GM06990 (cell line): ENCODE data around the gene OR5I1.

Source experiments
- DNase-seq: peaks from one replicate; pipeline ENCODE4 v3.0.0-alpha.2; 2011; ENCODE audit not compliant: insufficient read length; ENCODE audit errors: extremely low read depth
- H3K27me3 ChIP-seq: replicated peaks from 2 replicates; pipeline ENCODE4 v1.6.0; 2011; ENCODE audit warnings: low read length; ENCODE audit not compliant: control insufficient read depth, insufficient read depth
- H3K36me3 ChIP-seq: 2 replicates; pipeline ENCODE4 v1.5.1; 2011; ENCODE audit warnings: low read length; ENCODE audit not compliant: control insufficient read depth, insufficient read depth
- H3K4me3 ChIP-seq: replicated peaks from 2 replicates; pipeline ENCODE4 v1.5.1; 2011; ENCODE audit warnings: low read depth, mild to moderate bottlenecking, control low read depth, low read length
- TF ChIP-seq, protein P1 (sequence below): IDR thresholded peaks from 2 replicates; pipeline ENCODE4 v1.5.1; 2011; ENCODE audit warnings: low read length, control low read depth, mild to moderate bottlenecking, inconsistent platforms; ENCODE audit not compliant: insufficient read depth, poor library complexity, severe bottlenecking

Gene OR5I1

DNA sequence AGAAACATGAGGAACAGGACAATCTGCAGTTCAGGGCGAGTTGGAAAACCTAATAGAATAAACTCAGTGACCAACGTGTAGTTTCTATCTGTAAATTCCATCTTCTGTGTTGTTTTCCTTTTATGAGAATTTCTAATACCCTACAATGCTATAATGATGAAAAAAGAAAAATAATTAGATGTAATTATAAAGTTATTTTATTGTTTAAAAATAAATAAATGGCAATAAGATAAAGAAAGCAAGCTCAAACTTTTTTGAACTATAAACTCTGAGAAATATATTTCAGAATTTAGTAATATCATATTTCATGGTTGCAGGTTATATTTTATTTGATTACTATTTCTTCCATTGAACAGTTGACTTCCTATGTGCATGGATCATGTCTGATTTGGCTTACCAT, at the start of gene OR5I1:
Gene OR5I1 (minus strand): TSS at position 101 of the 400 bp plus-strand sequence. CDS start 0 bp downstream, at position 101.
- H3K36me3 ChIP-seq = no peaks in the 10 kb centered on the region
- TF ChIP-seq, protein P1, sequence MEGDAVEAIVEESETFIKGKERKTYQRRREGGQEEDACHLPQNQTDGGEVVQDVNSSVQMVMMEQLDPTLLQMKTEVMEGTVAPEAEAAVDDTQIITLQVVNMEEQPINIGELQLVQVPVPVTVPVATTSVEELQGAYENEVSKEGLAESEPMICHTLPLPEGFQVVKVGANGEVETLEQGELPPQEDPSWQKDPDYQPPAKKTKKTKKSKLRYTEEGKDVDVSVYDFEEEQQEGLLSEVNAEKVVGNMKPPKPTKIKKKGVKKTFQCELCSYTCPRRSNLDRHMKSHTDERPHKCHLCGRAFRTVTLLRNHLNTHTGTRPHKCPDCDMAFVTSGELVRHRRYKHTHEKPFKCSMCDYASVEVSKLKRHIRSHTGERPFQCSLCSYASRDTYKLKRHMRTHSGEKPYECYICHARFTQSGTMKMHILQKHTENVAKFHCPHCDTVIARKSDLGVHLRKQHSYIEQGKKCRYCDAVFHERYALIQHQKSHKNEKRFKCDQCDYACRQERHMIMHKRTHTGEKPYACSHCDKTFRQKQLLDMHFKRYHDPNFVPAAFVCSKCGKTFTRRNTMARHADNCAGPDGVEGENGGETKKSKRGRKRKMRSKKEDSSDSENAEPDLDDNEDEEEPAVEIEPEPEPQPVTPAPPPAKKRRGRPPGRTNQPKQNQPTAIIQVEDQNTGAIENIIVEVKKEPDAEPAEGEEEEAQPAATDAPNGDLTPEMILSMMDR = no peak
- H3K4me3 ChIP-seq = no peak within 1 kb of the TSS
- DNase-seq = no peak
- H3K27me3 ChIP-seq = no peaks in the 10 kb centered on the region

DNA sequence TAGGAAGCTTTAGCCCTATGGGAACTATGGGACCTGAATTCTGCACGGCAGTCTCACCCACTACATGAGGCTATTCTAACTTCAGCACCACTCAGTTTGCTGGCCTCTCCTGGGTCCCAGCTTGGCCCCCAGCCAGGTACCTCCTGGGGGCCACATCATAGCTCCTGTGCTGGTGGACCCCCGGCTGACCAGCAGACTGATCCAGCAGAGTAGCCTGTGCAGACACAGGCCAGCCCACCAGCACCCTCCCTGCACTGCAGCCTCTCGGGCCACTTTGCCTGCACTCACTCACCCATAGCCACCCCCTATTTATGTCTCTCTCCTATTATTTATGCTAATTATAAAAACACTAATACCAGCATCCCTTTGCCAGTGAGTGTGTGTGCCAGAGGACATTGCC, 34.7 kb upstream of the OR5I1 start:
- TF ChIP-seq, protein P1 = no peak
- Histone ChIP-seq H3K36me3 (no peaks in the 10 kb centered on the region), H3K27me3 (no peaks in the 10 kb centered on the region), H3K4me3 (no peak overlapping the region)
- DNase-seq = no peak

DNA sequence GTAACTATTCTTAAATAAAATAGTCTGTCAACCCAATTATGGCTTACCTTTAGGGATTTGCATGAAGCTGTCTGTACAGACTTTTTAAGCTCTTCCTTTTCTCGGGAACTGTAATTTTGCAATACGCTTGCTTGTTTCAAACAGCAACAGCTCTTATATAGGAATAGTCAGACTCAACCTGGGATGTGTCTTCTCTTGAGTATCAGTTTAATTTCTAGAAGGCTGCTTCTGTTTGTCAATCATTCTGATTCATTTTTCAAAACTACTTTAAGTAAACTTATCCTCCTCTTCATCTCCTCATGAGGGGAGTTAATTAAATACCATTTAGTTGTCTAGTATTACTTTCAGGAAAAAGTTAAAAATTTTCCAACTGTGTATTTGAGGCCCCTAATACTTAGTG, 33.6 kb upstream of the OR5I1 start, which contains the start of gene OR10AG1:
Gene OR10AG1 (minus strand): TSS at position 101 of the 400 bp plus-strand sequence. CDS start 38 bp downstream, at position 63.
- DNase-seq = no peak
- Histone ChIP-seq H3K4me3 (no peak within 1 kb of the TSS), H3K27me3 (no peaks in the 10 kb centered on the region), H3K36me3 (no peaks in the 10 kb centered on the region)
- TF ChIP-seq, protein P1 = no peak

DNA sequence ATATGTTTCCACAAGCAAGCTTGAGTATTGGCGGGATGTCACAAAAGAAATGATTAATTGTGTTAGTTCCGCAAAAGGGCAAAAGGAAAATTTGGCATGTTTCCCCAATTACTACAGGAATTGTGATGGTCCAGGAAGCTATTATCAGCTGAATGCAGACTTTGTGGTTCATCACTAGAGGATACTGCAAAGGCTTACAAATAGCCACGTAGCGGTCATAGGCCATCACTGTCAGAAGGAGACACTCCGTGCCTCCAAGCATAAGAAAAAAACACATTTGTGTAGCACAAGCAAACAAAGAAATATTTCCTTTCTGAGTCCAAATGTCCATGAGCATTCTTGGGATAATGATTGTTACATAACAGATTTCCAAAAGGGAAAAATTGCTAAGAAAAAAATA, 31.7 kb upstream of the OR5I1 start:
- no peaks in the 10 kb centered on the region for H3K27me3 ChIP-seq
- no peaks in the 10 kb centered on the region for H3K36me3 ChIP-seq
- TF ChIP-seq, protein P1 = no peak
- no peak overlapping the region for H3K4me3 ChIP-seq
- no peak for DNase-seq

DNA sequence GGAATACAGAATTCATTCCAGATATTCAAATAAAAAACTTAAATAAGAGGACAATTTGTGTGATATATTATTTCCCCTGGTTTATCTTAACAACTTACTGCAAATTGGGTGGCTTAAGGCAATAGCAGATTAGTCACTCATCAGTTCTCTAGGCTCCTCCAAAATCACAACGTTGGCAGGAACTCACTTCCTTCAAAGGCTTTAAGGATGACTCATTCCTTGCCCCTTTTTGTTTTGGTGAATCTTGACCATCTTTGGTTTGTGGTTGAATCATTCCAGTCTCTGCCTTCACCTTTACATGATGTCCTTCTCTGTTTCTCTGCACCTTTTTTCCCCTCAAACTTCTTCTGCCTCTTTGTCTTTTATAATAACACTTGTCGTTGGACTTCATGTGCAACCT, 30.2 kb upstream of the OR5I1 start:
- TF ChIP-seq, protein P1 = no peak
- no peak for DNase-seq
- no peak overlapping the region for H3K4me3 ChIP-seq

DNA sequence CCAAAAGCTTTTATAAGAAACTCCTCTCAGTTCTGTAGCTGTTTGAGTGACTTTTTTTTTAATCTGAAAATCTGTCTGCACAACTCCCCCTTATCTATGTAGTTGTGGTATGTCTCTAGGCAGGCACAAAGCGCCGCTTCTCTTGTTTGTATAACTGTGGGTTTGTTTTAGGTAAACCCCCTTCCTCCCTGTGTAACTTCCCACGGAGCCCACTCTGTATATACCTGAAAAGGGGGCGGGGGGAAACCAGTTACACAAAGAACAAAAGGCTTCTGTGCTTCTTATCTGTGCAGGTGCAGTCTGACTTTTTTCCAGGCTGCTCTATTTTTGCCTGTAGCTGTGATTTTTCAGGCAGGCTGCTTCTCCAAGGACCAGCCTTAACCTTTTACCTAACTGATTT, 20.3 kb upstream of the OR5I1 start:
- no peaks in the 10 kb centered on the region for H3K27me3 ChIP-seq
- no peaks in the 10 kb centered on the region for H3K36me3 ChIP-seq
- TF ChIP-seq, protein P1 = no peak
- no peak for DNase-seq
- H3K4me3 ChIP-seq = no peak overlapping the region

More for the DNA sequence above, 30.2 kb upstream of the OR5I1 start:
- Histone ChIP-seq H3K36me3 (no peaks in the 10 kb centered on the region), H3K27me3 (no peaks in the 10 kb centered on the region)
